AML-193 (cell line): ENCODE data around the gene MAFB.
"Not testable (repeated sequence)": the region's sequence is repeated elsewhere in the genome, so short reads cannot be mapped to it uniquely, and the experiment has no call there.

Experiments
- DNase-seq, 2 experiments: peaks; one replicate each; lab custom pipeline; 2025; lab: John Stamatoyannopoulos, UW

The MAFB gene

DNA sequence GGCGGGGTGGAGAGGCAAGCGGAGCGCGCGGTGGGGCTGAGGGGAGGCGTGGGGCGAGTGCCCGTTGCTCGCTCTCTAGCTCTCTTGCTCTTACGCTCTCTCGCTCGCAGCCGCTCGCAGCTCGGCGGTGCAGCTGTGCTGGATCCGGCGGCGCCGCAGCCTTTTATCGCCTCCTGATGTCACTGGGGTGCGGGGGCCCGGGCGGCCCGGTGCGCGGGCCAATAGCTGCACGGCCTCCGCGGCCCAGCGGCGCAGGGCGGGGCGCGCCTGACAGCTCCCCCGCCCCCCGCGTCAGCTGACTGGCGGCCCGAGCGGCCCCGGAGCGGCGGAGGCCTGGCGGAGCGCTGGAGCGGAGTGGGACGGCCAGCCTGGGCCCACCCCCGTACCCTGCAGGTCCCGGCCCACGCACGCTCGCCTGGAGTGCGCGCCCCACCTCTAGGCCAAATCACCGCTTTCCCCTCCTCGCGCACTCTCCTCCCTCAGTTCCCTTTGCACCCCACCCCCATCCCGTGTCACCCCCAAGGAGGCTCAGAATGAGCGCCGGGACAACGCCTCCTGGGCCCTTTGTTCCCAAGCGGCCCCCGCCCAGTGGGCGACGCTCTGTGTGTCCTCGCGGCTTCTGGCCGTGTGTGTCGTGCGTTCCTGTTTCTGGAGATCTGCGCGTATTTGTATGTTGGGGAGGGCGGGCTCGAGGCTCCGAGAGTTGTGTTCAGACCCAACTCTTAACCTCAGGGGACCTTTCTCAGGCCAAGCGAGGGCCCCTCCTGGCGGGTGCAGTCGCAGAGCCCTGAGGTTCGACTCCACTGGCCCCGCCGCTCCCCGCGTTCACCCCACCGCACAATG, at the start of gene MAFB:
MAFB (minus strand) TSS at position 137 of the 843 bp plus-strand sequence. CDS start 386 bp downstream, outside the sequence.
- no peak for DNase-seq

DNA sequence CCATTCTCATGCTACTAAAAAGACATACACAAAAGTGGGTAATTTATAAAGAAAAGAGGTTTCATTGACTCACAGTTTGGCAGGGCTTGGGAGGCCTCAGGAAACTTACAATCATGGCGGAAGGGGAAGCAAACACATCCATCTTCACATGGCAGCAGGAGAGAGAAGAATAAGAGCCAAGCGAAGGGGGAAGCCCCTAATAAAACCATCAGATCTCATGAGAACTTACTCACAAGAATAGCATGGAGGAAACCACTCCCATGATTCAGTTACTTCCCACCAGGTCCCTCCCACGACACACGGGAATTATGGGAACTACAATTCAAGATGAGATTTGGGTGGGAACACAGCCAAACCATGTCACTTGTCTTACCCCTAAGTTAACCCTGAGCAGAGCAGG, 47.4 kb upstream of the MAFB start:
- not testable (repeated sequence) for DNase-seq

DNA sequence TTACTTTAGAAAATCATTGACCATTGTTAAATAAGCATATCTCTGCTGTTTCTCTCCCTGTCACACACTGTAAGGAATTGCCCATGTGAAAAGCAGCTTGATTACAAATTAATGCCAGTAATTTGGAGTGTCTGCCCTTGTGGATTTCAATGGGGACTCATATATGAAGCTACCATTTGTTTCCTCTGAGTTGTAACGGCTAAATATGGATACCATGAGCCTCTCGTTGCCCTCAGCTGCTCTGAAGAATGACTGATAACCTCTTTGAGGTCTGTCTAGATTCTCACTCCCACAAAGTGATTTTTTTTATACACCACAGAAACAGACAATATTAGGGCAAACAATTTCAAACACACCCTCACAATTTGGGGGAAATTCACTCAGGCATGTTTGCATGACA, 40.0 kb upstream of the MAFB start:
- no peak for DNase-seq

DNA sequence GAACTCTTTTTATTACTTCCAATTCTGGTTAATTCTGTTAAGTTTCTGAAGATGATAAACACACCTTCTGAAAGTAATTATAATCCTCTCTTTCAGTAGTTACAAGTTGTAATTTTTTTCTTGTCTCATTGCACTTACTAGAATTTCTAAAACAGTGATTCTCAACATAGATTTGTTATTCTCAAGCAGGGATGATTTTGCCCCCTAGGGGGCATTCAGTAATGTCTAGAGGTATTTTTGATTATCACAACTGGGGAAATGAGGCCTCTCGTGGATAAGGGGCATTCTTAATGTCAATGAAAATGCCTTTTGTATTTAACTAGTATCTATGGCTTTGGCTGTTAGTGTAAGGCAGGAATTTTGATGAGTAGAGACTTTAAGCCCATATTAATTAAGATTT, 39.4 kb upstream of the MAFB start:
- no peak for DNase-seq

DNA sequence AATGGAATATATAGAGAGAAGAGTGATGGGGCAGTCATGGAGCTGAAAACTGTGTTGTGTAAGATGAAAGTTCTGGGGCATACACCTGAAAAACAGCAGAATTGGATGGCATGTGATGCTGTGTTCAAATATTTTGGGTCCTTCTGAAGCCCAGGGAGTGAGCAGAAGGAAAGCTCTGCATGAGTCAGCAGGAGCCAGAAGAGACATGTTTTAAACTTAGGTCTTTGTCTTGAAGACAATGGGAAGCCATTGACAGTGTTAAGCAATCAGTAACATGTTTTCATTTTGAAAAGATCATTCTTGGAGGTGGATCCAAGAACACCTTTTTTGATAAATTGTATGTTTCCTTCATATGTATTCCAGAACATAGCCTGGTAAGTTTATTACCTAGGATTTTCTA, 38.9 kb upstream of the MAFB start:
- DNase-seq = no peak

DNA sequence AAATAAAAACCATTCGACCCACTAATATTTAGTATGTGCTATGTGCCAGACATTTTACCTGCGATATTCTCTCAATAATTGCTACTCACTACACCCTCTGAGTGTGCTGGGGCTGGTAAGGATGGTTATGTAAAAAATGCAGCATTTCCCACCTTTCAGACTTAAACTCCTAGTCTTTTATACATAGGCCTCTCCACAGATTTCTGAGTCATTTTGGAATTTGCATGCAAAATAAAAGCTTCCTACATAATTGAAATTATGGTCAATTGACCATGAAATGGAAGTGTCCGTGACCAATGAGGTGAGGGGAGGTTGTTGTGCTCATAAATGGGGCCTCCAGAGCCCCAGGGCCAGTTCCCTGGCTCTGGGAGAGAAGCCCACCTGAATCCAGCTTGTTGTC, 37.7 kb upstream of the MAFB start:
- DNase-seq = no peak

DNA sequence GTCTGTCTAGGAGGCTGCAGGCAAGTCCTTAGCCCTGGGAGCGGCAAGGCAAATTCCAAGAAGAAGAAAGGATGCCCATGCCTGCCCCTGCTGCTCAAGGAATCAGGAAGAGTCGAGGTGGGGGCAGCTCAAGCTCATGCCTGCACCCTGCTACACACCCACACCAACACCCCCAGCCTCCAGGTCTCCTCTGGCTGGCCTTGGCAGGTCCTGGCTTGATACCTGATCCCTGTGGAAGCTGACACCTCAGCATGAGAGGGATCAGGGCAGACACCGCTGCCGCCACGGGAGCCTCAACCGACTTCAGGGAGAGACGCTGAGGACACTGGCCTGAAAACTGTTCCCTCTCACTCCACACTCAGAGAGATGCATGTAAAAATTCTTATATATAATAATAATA, 35.5 kb upstream of the MAFB start:
- DNase-seq = no peak

DNA sequence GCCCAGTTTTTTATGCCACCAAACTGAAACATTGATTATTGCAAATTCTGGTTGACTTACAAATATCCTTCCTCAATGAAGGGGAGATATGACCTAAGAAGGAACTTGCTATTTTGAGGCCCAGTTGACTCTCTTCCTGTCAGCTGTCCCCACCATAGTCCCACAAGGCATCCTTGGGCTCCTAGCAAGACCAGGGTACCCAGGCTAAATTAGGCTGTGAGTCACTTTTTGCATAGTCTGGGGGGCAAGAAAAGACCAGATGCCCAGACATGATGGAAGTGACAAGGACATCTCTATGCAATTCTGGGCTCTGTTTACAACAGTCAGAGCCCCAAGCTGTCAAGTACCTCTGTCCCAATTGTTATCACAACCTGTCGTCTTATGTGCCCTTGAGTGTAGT, 31.8 kb upstream of the MAFB start:
- DNase-seq = no peak

DNA sequence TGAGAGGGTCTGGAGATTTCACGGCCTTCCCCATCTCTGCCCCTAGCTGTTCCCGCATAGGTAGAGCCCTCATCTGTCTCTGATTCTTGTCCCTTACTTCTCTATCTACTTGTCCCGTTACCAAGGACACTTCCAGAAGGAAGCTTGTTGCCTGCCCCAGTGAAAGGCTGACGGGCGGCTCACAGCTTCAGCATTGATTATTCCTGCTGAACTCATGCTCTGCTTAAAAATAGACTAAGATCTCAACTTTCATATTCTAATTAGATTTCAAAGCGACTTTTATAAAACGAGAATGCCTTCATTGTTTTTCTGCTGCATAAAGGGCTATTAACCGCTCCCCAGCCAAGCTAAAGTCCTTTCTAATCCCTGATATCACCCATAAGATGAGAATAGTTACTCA, 31.1 kb upstream of the MAFB start:
- no peak for DNase-seq

DNA sequence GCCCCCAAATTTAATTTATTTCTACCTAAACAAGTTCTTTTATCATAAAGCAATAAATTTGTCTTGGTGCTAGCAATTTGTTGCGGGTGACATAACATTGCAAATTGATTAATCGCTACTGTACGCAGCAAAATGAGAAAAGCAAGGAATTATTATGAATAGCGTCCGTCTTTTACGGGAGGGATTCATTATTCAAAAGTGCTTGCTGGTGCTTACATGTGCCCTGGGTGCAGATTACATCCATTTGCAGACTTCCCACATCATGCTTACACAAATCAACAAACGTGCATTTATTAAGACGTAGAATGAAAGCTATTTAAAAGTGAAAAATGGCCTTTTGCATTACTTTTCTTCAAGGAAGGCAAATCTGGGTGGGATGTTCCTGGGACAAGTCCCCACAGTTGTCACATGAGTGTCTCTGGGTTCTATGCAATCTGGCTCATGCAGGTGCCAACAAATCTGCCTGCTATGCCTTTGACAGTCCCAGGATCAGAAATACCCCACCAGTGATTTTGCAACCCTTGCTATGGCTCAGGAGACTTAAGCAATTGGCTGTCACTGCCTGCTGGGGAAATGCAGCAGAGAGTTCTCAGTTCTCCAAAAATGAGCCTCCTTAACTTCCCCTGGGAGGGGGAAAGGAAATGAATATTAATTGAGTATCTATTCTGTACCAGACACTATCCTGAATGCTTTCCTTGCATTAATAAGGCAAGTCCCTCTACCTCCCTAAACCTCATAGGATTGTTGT, 30.1 kb upstream of the MAFB start:
- DNase-seq = peak; percentile 12 to 26

DNA sequence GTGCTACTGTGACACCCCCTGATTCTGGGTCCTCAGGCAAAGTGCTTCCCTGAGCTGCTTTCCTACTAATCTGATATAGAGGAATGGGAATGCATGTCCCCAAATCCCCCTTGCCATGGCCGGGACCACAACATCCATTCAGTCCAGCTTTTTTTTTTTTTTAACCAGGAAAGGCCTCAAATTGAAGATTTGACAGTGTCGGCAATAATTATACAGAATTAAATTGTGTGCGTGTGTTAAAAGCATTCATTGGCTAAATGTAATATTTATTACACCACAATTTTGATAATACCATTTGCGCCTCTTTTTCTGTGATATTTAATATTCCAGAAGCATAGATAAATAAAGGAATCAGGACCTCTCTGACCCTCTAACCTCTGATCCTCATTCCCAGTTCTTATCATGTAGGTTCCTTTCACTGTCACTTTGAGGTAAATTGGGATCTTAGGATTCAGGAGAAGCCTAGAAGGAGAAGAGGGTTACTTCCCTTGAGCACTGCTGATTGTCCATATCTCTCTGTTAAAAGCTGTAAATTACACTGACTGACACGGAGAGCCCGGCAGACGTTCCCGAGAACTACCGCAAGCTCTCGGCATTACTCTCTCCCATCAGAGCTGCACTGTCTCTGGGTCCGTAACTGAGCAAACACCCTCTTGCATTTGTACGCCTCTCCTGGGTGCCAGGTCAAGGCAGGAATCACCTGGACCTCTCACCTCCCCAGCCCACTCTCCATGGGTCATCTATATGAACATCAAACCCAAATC, 29.4 kb upstream of the MAFB start:
- no peak for DNase-seq

DNA sequence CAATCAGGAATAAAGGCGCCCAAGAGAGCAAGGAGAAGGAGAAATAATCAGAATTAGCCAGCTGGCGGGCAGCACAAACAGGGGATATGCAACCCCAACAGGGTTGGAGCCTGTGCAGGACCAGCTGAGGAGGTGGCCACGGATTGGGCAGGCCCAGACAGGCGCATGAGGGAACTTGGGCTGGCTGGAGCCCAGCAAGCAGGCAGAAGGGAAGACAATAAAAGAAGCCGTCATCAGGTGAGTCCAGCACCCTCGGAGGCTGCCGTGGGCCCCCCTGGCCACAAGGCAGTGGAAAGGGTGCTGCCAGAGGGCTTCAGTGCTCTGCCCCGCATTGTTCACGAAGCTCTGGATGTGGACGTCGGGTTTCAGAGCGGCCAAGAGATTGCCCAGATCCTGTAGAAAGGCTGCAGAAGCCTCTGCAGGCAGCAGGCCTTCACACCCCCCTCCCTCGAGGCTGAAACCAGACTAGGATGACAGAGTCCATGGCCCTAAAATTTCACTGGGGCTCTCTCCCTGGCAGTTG, 28.4 kb upstream of the MAFB start:
- DNase-seq = no peak

DNA sequence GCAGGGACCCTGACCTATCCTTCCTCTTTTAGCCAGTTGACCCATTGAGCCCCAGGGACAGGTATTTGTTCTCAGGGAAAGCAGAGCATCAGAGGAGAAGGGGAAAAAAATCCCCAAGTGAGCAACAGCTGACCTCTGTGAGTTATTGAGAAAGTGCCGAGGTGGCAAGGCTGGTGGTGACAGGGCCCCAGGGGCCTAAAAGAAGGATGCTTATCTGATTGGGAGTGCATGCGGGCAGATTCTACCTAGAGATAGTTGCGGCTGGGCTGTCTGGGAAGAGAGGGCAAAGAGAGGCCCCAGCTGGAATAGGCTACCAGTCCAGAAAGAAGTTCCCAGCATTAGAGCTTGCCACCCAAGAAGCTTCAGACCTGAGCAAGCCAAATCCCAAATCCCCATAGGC, 26.5 kb upstream of the MAFB start:
- no peak for DNase-seq

DNA sequence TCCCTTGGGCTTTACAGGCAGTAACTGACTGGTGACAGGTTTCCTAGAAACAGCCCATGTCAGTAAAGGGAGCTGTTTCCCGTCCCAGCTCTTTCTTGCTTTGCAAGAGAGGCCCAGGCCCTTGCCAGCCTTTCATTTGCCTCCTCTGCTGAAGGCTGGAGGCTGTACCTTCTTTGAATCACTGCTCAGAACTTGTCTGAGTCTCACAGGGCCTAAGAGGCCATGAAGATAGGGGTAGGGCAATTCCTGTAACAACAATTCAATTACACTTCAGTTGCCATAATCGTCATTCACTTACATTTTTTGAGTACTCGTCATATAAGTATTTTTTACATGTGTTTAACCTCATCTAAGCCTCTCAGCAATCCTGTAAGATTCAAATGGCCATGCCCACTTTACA, 25.9 kb upstream of the MAFB start:
- no peak for DNase-seq

DNA sequence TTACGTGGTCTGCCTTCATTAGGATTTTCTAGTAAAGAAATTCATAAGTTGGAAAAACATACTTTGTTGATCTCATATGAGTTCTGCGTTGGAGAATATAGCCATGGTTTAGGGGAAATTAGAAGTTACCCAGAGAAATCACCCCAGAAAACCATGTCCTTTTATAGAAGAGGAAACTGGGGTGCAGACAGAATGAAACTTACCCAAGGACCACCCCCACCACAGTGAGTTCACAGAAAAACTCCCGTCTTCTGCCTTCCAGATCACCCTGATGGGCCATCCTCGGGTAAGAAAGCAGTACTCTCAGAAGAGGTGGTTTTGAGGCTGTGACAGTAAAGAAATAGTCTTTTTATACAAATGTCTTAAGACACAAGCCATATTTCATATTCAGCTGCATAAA, 25.1 kb upstream of the MAFB start:
- no peak for DNase-seq

DNA sequence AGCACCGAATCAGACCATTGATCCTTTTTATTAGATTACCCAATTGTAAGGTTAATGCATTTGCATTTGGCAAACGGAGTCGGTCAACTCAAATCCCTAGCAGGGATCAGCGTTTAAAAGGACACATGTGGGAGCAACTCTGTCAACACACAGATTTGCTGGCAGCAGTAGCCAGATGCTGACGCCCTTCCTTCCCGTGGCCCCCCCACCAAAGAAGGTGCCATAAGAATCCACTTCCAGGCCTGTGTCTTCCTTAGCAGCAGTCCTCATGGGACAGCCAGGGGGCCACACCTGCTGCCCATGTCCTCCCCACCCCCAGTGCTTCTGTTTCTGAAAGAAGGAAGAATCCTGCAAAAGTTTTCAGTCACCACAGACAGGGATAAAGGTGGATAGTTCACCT, 24.5 kb upstream of the MAFB start:
- DNase-seq = no peak

DNA sequence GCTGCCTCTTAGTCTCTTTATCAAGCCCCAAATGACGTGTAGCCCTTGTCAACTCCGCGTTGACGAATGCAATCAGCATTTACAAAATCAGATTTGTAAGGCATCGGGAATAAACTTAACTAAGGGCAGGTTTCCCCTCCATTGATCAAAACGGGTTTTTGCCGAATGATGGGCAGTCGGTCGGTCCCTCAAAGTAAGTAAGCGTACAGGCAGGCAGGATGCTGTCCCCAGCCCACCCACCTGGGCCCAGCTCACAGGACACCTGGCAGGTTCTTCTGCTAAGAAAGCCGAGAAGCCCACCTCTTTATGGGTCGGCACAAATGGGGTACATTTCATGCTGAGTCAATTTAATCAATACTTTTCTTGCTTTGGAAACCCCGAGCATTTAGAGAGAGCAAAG, 22.0 kb upstream of the MAFB start:
- no peak for DNase-seq

DNA sequence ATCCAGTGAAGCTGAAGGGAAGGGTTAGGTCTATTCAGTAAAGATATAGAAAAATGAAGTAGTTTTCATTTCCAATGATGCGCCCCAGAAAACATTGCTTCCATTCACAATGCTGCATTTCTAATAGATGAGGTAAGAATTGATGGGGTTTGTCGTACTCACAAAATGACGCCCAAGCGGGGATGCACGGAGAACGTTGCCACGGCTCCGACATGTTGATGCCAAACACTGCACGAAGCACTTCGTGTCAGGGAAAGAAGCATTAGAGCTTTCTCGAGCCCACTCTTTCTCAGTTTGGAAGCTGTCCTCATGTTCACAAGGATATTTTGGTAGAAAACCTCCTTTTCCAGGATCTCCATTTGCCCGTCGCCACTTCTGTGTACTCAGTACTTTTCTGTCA, 21.6 kb upstream of the MAFB start:
- DNase-seq = no peak

DNA sequence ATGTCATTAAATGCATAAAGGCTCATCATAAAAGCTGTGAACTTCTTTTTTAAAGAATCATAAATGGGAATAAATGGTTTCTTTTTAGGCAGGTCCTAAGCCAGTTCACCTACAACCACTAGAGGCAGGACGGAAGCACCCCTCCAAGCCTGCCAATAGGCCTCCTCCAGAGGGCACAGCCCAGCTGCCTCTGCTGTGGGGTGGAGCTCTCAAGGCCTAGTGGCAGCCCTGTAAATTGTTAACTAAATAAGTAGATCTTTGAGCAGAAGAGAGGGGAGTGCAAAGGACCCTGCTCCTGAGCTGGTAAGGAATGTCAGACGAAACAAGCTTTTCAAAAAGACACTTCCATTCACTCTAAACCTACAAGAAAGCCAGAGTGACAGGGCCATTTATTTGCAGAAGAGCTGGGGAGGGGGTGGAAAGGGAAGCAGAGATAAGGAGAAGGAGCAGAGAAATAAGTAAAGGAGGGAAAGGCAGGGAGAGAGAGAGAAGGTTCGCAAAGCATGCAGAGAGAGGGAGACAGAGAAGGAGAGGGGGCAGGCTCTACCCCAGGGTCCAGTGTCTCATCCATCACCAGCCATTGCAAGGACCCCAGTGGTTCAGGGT, 18.0 kb upstream of the MAFB start:
- no peak for DNase-seq

DNA sequence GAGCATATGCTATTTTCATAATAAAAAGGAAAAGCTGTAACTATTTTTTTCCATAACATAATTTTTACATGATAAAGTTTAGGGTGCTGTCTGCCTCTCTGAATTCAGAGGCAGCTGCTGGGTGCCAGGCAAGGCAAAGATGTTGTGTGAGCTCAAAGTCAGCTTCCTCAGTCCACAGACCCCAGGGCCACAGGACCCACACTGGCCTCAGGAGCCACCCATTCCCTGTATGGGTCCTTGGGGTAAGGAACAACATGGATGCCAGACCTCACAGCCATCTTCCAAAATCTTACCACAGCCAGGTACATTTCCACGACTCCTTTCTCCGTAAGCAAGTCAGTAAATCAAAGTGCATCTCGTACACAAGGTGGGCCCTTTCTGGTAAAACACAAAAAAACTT, 16.4 kb upstream of the MAFB start:
- DNase-seq = no peak

DNA sequence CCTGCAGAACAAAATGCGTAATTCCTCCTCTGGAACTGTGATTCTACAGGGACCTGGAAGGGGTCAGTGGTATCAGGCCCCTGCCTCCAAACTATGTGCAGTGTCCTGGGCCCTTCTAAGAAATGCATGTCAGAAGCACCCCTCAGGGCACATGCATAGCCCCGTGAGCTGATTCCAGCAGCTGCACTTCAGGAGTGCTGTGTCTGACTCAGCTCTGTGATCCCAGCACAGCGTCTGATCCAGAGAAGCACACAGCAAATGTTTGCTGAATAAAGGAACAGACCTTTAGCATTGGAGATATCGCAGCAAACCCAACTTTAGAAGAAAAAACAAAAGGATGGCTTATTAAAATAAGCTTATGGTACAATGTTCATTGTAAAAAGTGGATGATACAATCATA, 15.8 kb upstream of the MAFB start:
- no peak for DNase-seq

DNA sequence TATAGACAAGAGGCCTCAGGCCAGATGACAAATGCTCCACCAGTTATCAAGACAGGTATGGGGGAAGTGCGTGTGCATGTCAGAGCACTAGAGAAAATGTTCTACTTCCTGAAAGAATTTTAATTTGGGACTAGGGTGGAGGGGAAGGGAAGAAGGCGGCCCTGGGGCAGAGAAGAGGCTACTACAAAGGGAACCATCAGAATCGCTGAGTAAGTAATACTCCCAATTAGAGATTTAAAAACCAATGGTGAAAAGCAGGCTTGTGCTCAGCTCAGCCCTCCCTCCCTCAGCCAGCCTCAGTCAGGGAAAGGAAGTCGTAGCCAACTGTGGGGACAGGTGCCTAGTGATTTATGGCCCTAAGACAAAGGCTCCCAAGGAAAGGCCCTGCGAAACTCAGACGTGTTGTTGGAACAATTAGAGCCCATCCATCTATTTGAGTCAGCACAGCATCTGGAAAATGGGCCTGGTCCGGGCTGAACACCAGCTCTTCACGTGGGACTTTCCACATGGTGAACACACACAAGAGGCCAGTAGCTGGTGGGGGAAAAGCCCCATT, 15.0 kb upstream of the MAFB start:
- DNase-seq = no peak
